ENCODE results near the gene HNRNPM. TPM values are rescaled to one million over a fixed set of nuclear protein-coding genes. Genes with fewer than 3 reads are reported as not detected.

Gene HNRNPM
- total RNA-seq, 1 experiment from 2014 or later = 204 TPM

- intact Hi-C loops (cut with micrococcal nuclease; ENCODE audit: unreplicated experiment) = loop anchor here (2.0 kb wide), 1 partner anchor 42 kb away; no protein-coding TSS in a partner anchor
- no peaks in the 10 kb centered on the region for H3K9me3 Mint-ChIP-seq (ENCODE audit: low read depth, unreplicated experiment)
- H3K4me1 Mint-ChIP-seq (ENCODE audit: low read depth, unreplicated experiment) = peaks cover 7% of the 10 kb centered on the region
- TF ChIP-seq CTCF (IDR thresholded peaks at IDR 0.05; ENCODE audit: unreplicated experiment) = no peak
- no peak for DNase-seq
- H3K36me3 Mint-ChIP-seq (ENCODE audit: insufficient read depth, unreplicated experiment) = peaks cover 13% of the 10 kb centered on the region
- H3K4me3 Mint-ChIP-seq (ENCODE audit: low read depth, unreplicated experiment) = no peak overlapping the region
- CTCF ChIA-PET = interaction anchor here (1.3 kb wide), 1 partner anchor 42 kb away, joined by 3 read pairs; no protein-coding TSS in a partner anchor
- BruUV-seq (replicated peaks) = no TSS peak
- H3K27ac Mint-ChIP-seq (ENCODE audit: unreplicated experiment) = no peak overlapping the region
- no peaks in the 10 kb centered on the region for H3K27me3 Mint-ChIP-seq (ENCODE audit: unreplicated experiment)
These were observed 47.5 kb upstream of the HNRNPM start for GRCh38 chr19:8397271-8397670.

- no peaks in the 10 kb centered on the region for H3K27me3 Mint-ChIP-seq (ENCODE audit: unreplicated experiment)
- no peaks in the 10 kb centered on the region for H3K9me3 Mint-ChIP-seq (ENCODE audit: low read depth, unreplicated experiment)
- TF ChIP-seq CTCF (IDR thresholded peaks at IDR 0.05; ENCODE audit: unreplicated experiment) = no peak
- H3K27ac Mint-ChIP-seq (ENCODE audit: unreplicated experiment) = no peak overlapping the region
- DNase-seq = no peak
- H3K4me3 Mint-ChIP-seq (ENCODE audit: low read depth, unreplicated experiment) = no peak overlapping the region
- no TSS peak for BruUV-seq (replicated peaks)
- CTCF ChIA-PET = interaction anchor here (1.3 kb wide), 1 partner anchor 42 kb away, joined by 3 read pairs; no protein-coding TSS in a partner anchor
- peaks cover 7% of the 10 kb centered on the region for H3K4me1 Mint-ChIP-seq (ENCODE audit: low read depth, unreplicated experiment)
- intact Hi-C loops (cut with micrococcal nuclease; ENCODE audit: unreplicated experiment) = loop anchor here (2.0 kb wide), 1 partner anchor 43 kb away; no protein-coding TSS in a partner anchor
- H3K36me3 Mint-ChIP-seq (ENCODE audit: insufficient read depth, unreplicated experiment) = peaks cover 14% of the 10 kb centered on the region
These were observed 46.9 kb upstream of the HNRNPM start for GRCh38 chr19:8397746-8398310.

- no peaks in the 10 kb centered on the region for H3K9me3 Mint-ChIP-seq (ENCODE audit: low read depth, unreplicated experiment)
These were observed 46.4 kb upstream of the HNRNPM start for GRCh38 chr19:8398311-8398771.

DNA sequence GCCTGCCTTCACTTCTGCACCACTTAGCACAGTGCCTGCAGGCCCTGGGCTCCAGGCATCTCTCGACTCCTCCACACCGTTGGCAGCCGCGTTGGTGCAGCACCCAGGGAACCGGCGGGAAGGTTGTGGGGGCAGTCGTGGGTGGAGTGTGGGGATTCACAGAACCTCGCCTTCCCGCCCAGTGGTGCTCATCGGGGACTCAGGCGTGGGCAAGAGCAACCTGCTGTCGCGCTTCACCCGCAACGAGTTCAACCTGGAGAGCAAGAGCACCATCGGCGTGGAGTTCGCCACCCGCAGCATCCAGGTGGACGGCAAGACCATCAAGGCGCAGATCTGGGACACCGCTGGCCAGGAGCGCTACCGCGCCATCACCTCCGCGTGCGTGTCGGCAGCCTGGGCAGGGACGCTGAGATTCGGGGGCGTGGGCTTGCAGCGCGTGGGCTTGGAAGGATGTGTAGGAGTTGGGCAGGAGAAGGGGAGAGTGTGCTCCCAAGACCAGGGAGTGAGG lies 45.0 kb upstream of the HNRNPM start:
- peaks cover 9% of the 10 kb centered on the region for H3K36me3 Mint-ChIP-seq (ENCODE audit: insufficient read depth, unreplicated experiment)
- no peak for TF ChIP-seq CTCF (IDR thresholded peaks at IDR 0.05; ENCODE audit: unreplicated experiment)
- H3K4me1 Mint-ChIP-seq (ENCODE audit: low read depth, unreplicated experiment) = peaks cover 7% of the 10 kb centered on the region
- intact Hi-C loops (cut with micrococcal nuclease; ENCODE audit: unreplicated experiment) = no loop called here
- no peaks in the 10 kb centered on the region for H3K9me3 Mint-ChIP-seq (ENCODE audit: low read depth, unreplicated experiment)
- no peak overlapping the region for H3K27ac Mint-ChIP-seq (ENCODE audit: unreplicated experiment)
- no peak for DNase-seq
- H3K27me3 Mint-ChIP-seq (ENCODE audit: unreplicated experiment) = no peaks in the 10 kb centered on the region
- no peak overlapping the region for H3K4me3 Mint-ChIP-seq (ENCODE audit: low read depth, unreplicated experiment)
- CTCF ChIA-PET = no interaction called here
- BruUV-seq (replicated peaks) = no TSS peak

More at GRCh38 chr19:8398311-8398771, 46.4 kb upstream of the HNRNPM start:
- CTCF ChIA-PET = interaction anchor here (1.3 kb wide), 1 partner anchor 43 kb away, joined by 3 read pairs; no protein-coding TSS in a partner anchor
- H3K27ac Mint-ChIP-seq (ENCODE audit: unreplicated experiment) = no peak overlapping the region
- peaks cover 7% of the 10 kb centered on the region for H3K4me1 Mint-ChIP-seq (ENCODE audit: low read depth, unreplicated experiment)
- H3K36me3 Mint-ChIP-seq (ENCODE audit: insufficient read depth, unreplicated experiment) = peaks cover 9% of the 10 kb centered on the region
- DNase-seq = no peak
- H3K27me3 Mint-ChIP-seq (ENCODE audit: unreplicated experiment) = no peaks in the 10 kb centered on the region
- H3K4me3 Mint-ChIP-seq (ENCODE audit: low read depth, unreplicated experiment) = no peak overlapping the region
- no peak for TF ChIP-seq CTCF (IDR thresholded peaks at IDR 0.05; ENCODE audit: unreplicated experiment)
- BruUV-seq (replicated peaks) = no TSS peak
- intact Hi-C loops (cut with micrococcal nuclease; ENCODE audit: unreplicated experiment) = no loop called here
